ENCODE measurements around the gene KAZN.

Gene KAZN

GRCh38 chr1:15062479-15063099 is 464.1 kb downstream of the KAZN start:
- in situ Hi-C loops (cut with MboI; ENCODE audit: low sequenced_read_pairs), result no loop called here

DNA sequence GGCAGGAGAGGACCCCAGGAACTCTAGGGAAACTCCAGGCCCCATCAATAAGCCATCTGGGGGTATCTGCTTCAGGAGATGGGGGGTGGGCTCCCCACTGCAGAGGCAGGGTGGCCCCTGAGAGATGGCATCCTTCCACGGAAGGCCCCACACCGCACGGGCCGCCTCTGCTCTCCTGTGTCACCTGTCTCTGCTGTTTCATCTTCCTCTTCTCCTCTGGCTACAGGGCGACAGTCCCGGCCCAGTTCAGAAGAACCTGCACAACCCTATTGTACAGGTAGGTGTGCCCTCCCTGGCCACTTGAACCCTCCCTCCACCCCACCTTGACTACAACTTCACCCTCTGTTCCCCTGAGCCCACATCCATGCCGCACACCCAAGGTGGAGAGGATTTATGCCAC is 464.9 kb downstream of the KAZN start:
- in situ Hi-C loops (cut with MboI; ENCODE audit: low sequenced_read_pairs), result no loop called here

DNA sequence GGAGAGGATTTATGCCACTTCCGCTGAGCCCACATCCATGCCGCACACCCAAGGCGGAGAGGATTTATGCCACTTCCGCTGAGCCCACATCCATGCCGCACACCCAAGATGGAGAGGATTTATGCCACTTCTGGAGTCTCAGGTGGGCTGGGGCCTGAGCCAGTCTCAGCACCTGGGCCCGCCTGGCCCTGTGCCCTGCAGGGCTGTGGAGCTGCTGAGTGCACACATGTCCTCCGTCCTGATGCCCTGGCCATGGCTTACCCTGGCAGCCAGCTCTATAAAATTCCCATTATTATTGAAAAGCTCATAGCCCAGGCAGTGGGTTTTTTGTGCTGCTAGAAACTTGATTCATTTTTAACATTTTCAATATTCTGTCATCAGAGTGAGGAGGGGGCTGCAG is 465.3 kb downstream of the KAZN start:
- in situ Hi-C loops (cut with MboI; ENCODE audit: low sequenced_read_pairs), result no loop called here

GRCh38 chr1:15064217-15064929 is 465.9 kb downstream of the KAZN start:
- in situ Hi-C loops (cut with MboI; ENCODE audit: low sequenced_read_pairs), result no loop called here

DNA sequence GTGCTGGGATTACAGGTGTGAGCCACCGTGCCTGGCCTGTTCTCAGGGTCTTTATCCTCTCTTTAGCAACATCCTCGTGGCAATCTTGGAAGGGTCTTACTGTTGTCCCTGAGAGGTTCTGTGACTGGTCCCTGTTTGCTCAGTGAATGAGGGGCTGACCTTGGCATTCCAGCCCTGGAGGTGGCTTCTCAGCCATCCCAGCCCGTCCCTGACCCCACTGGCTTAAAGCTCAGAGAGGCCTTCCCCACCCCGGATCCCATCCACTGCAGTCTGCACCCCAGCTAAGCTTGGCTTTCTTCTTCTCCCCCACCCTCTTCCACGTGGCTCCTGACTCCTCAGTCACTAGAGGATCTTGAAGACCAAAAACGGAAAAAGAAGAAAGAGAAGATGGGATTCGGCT is 466.8 kb downstream of the KAZN start:
- in situ Hi-C loops (cut with MboI; ENCODE audit: low sequenced_read_pairs), result no loop called here

DNA sequence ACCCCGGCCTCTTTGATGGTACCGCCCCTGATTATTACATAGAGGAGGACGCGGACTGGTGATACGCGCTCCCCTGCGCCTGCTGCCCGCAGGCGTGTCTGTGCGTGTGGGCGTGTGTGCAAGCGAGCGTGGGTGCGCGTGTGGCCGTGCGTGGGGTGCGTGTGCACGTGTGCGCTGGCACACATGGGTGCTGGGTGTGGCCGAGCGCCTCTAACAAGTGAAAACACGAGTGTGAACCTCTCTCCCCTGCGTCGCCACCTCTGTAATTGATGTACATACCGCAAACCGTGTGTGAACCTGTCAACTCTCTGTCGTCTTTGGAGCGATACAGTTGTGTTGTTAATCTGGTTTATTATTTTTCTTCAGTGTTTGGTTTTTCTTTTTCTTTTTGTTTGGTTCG is 467.3 kb downstream of the KAZN start:
- in situ Hi-C loops (cut with MboI; ENCODE audit: low sequenced_read_pairs), result no loop called here

- in situ Hi-C loops (cut with MboI; ENCODE audit: low sequenced_read_pairs), result no loop called here
These were observed 467.7 kb downstream of the KAZN start for GRCh38 chr1:15066191-15066590.

DNA sequence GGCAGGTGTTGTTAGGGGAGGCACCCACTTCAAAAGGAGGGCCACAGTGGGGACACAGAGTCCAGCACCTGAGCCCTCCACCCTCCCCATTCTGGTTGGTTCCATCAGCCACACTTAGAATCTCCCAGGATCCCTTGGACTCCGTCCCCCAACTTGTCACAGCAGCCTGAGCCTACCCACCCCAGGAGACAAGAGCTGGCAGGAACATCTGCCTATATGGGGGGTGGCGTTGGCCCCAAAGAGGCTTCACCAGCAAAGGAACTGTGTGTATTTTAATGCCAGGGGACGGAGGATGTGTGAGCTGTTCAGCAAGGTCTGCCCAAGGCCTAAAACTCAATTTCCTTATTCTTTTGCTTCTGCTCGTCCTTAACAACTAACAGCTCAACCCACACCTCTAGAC is 468.7 kb downstream of the KAZN start:
- in situ Hi-C loops (cut with MboI; ENCODE audit: low sequenced_read_pairs), result no loop called here

- in situ Hi-C loops (cut with MboI; ENCODE audit: low sequenced_read_pairs), result no loop called here
These were observed 469.7 kb downstream of the KAZN start for GRCh38 chr1:15068152-15068551.

- in situ Hi-C loops (cut with MboI; ENCODE audit: low sequenced_read_pairs), result no loop called here
These were observed 470.5 kb downstream of the KAZN start for GRCh38 chr1:15068997-15069396.

DNA sequence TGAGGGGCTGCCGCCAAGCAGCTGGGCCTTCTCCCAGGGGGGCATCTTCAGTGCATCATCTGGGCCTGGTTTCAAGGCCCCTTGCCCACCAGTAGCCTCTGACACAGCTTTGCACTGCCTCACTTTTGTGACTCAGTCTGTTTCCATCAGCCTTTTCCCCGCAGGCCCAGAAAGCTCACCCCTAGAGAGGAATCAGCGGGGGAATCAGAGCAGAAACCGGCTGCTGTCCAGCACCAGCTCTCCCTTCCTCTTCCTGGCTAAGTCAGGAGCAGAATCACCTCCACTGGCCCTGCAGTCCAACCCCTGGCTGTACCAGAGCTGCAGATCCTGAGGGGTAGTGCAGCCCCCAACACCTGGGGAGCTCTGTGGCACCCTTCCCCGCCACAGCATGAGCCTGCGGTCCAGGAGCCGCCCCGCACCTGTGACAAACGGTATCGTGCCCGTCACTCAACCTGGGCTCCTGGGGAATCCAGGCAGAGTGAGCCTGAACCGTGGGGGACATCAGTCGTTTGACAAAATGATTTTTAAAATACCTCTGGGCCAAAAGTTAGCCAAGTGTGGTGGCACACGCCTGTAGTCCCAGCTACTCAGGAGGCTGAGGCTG is 471.8 kb downstream of the KAZN start:
- in situ Hi-C loops (cut with MboI; ENCODE audit: low sequenced_read_pairs), result no loop called here

DNA sequence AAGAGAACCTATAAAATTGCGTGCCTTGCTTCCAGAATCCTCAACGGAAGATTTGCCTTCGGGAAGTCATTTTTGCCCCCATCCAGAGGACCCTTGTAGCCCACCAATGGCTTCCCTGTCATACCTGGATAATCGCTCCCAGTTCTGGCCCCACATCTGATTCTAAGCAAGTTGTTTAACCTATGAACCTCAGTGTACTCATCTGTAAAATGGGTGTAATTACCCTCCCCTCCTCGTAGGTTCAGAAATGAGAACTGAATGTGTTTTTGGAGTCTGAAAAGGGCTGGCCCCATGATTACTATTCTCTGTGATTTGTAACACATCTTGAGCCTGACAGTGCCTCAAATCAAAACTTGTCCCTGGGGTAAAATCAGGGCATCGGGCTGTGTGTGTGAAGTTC is 473.5 kb downstream of the KAZN start:
- in situ Hi-C loops (cut with MboI; ENCODE audit: low sequenced_read_pairs), result no loop called here

- in situ Hi-C loops (cut with MboI; ENCODE audit: low sequenced_read_pairs), result no loop called here
These were observed 475.4 kb downstream of the KAZN start for GRCh38 chr1:15073799-15074308.

- in situ Hi-C loops (cut with MboI; ENCODE audit: low sequenced_read_pairs), result no loop called here
These were observed 476.7 kb downstream of the KAZN start for GRCh38 chr1:15075175-15075574.

DNA sequence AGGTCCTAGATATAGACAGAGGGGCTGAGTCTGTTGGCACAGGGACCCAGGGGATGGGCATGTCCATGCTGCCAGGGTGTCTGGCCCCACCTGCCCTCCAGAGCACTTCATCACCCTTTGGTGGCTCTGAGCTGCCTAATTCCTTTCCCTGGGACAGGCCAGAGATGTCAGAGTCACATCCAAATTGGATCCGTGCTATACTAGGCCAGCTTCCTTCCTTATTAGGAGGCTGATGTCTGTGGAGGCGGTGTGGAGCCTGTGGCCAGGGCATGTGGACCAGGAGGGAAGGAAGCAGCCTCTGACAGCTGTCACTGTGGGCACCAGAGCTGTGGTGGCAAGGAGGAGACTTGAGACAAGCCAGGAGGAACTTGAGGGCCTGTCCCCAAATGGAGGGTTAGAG is 477.3 kb downstream of the KAZN start:
- in situ Hi-C loops (cut with MboI; ENCODE audit: low sequenced_read_pairs), result no loop called here

GRCh38 chr1:15076807-15077206 is 478.3 kb downstream of the KAZN start:
- in situ Hi-C loops (cut with MboI; ENCODE audit: low sequenced_read_pairs), result no loop called here

DNA sequence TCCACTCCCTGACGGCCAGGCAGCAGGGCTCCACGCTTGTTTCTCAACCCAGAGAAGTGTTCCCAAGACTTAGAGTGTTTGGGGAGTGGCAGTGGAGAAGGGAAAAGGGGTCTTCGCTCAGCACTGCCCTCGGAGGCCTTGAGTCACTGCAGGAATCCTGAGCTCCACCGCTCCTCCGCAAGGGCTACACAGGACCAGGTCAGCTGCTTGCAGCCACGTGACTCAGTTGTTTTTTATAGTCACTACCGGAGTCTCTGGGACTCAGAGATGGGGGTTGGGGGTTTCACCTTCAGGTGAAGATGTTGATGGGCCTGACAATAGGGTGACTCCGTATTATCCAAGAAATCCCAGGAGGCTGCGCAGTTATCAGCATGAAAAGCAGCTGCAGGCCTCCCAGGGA is 478.9 kb downstream of the KAZN start:
- in situ Hi-C loops (cut with MboI; ENCODE audit: low sequenced_read_pairs), result no loop called here

GRCh38 chr1:15080328-15081007 is 482.0 kb downstream of the KAZN start:
- in situ Hi-C loops (cut with MboI; ENCODE audit: low sequenced_read_pairs), result no loop called here

DNA sequence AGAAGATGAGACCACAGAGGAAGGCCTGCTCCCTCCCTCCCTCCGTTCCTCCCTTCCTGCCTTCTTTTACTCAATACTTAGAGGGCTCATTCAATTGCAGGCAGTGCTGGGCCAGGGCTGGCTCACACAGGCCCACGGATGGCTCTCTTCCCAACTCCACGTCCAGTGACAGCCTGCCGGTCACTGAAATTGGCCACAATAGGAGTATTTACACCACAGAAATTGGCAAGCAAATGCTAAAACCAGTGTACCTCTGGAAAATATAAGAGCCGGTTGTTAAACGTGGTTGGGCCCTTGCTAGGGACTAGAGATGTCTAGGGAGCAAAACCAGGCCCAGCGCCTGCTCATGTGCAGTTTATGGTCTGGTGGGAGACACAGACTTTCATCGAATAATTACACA is 482.6 kb downstream of the KAZN start:
- in situ Hi-C loops (cut with MboI; ENCODE audit: low sequenced_read_pairs), result no loop called here

DNA sequence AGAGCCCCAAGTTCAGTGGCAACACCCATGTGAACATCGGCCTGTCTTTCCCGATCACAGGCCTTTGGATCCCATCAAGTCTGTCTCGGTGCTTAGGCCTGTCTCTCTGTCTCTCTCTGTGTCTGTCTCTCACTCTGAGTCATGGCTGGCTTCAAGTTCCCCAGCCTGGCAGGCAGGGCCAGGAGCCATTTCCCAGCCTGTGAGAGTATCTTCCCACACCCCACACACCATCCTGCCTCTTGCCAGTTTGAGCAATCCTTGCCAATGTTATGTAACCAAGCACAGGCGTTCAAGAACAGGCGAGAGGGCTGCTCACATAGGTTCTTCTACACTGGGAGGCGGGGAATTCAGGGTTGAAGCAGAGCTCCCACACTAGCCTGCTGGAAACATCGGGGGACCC is 485.1 kb downstream of the KAZN start:
- in situ Hi-C loops (cut with MboI; ENCODE audit: low sequenced_read_pairs), result no loop called here

DNA sequence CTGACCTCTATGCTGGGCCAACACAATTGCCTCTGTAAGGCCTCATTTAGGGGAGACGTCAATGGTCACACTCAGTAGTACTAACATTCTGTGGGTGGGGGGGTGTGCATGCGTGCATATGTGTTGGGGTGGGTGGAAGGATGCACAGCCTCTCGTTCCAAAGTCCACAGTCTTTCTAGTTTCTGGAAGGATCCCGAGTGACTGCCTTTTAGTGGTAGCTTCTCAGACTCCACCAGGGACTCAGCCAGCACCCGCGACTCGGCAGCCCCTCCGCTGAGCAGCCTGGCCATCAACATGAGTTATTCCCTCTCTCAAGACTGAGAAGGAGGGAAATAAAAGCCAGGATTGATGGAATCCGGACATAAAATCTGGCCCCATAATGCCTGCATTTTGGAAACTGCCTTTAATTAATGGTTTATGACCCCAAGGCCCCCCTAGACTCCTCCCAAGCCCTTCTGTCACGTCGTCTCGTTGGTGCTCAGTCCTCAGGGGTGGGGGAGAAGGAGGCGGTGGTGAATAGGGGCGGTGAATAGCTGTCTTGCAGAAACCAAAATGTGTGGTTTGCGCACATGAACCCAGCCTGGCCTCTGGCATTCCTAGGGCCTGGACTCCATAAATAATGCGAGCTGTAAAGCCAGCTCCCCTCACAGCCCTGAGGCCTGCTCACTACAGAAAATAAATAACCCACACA is 489.9 kb downstream of the KAZN start:
- in situ Hi-C loops (cut with MboI; ENCODE audit: low sequenced_read_pairs), result no loop called here

All from HL-60/S4 (cell line).